GM19452 (cell line): ENCODE results near the gene RARA.

ENCODE experiments used
- ATAC-seq: cut with Tn5 transposase; IDR thresholded peaks from one replicate; pipeline ENCODE4 v1.9.1; 2021; ENCODE audit not compliant: unreplicated experiment

Gene RARA

GRCh38 chr17:40309031-40309948, at the start of gene RARA:
TSS of gene RARA (plus strand) at chr17:40309180. CDS start at chr17:40331219, 22,039 bp downstream.
- no peak for ATAC-seq

- ATAC-seq = no peak
Measured at GRCh38 chr17:40259505-40259904, 49.5 kb upstream of the RARA start.

GRCh38 chr17:40260528-40260927, 48.5 kb upstream of the RARA start:
- ATAC-seq = no peak

- no peak for ATAC-seq
Measured at GRCh38 chr17:40264458-40265185, 44.4 kb upstream of the RARA start.

GRCh38 chr17:40265337-40265736, 43.6 kb upstream of the RARA start:
- ATAC-seq = no peak

- ATAC-seq = no peak
Measured at GRCh38 chr17:40266882-40267281, 42.1 kb upstream of the RARA start.

GRCh38 chr17:40268141-40268712, 40.8 kb upstream of the RARA start:
- no peak for ATAC-seq

- ATAC-seq = no peak
Measured at GRCh38 chr17:40278414-40278813, 30.6 kb upstream of the RARA start.

GRCh38 chr17:40279402-40279801, 29.6 kb upstream of the RARA start:
- no peak for ATAC-seq

- no peak for ATAC-seq
Measured at GRCh38 chr17:40281663-40282062, 27.3 kb upstream of the RARA start.

- no peak for ATAC-seq
Measured at GRCh38 chr17:40283662-40284061, 25.3 kb upstream of the RARA start.

GRCh38 chr17:40284085-40284713, 24.8 kb upstream of the RARA start:
- ATAC-seq = no peak

- no peak for ATAC-seq
Measured at GRCh38 chr17:40286473-40286872, 22.5 kb upstream of the RARA start.

- no peak for ATAC-seq
Measured at GRCh38 chr17:40287159-40287493, 21.9 kb upstream of the RARA start.

GRCh38 chr17:40287494-40288369, 21.2 kb upstream of the RARA start, which contains the start of gene CDC6:
TSS of gene CDC6 (plus strand) at chr17:40287879. CDS start at chr17:40289421, 1,542 bp downstream.
- ATAC-seq = peak; percentile 94

- no peak for ATAC-seq
Measured at GRCh38 chr17:40290629-40291280, 18.2 kb upstream of the RARA start.

- no peak for ATAC-seq
Measured at GRCh38 chr17:40291281-40291664, 17.7 kb upstream of the RARA start.

GRCh38 chr17:40293363-40293762, 15.6 kb upstream of the RARA start:
- ATAC-seq = no peak

GRCh38 chr17:40295488-40296436, 13.2 kb upstream of the RARA start:
- no peak for ATAC-seq
